Caco-2 (cell line): ENCODE measurements around the gene CACNG4. TPM values are rescaled to one million over a fixed set of nuclear protein-coding genes. Genes with fewer than 3 reads are reported as not detected.
A peak's percentile ranks its signal among the peaks of the same experiment; 100 is the strongest.

Experiments
- BruUV-seq: library from RNA; stranded (reverse); fragments of 400-500 nt; replicated peaks from 2 replicates; lab custom pipeline; 2021; lab: Mats Ljungman, UMichigan
- CTCF ChIA-PET: fragments of 300-600 bp; sonication (Branson Sonifier 250); formaldehyde crosslinking; loops from one replicate; lab custom pipeline; 2022; ENCODE audit warnings: antibody characterized with exemption; lab: Charles Lee
- POLR2A ChIA-PET: fragments of 300-600 bp; sonication (Branson Sonifier 250); formaldehyde crosslinking; loops from one replicate; lab custom pipeline; 2022; ENCODE audit warnings: antibody characterized with exemption; lab: Charles Lee
- DNase-seq, 2 experiments: peaks; one replicate each; pipeline versions ENCODE4 v3.0.0 to v3.0.0-alpha.2; 2020 to 2022
- H3K27me3 ChIP-seq: replicated peaks from 2 replicates; pipeline ENCODE4 v1.6.0; 2011; ENCODE audit warnings: low read length; ENCODE audit not compliant: control insufficient read depth, insufficient read depth
- H3K36me3 ChIP-seq: 2 replicates; pipeline ENCODE4 v1.5.1; 2011; ENCODE audit warnings: low read length; ENCODE audit not compliant: control insufficient read depth, insufficient read depth
- H3K4me1 ChIP-seq: fragments of 250-450 bp; sonication (Bioruptor Pico); 2 replicates; pipeline ENCODE4 v1.5.1; 2020; ENCODE audit warnings: mild to moderate bottlenecking
- H3K4me3 ChIP-seq: 2 replicates; pipeline ENCODE4 v1.5.1; 2011; ENCODE audit warnings: low read depth, mild to moderate bottlenecking, control low read depth, low read length
- H3K9me3 ChIP-seq: fragments of 250-450 bp; sonication (Bioruptor Pico); 2 replicates; pipeline ENCODE4 v1.5.1; 2020; ENCODE audit warnings: mild to moderate bottlenecking, moderate library complexity
- H3K27ac Mint-ChIP-seq: one replicate; pipeline ENCODE4 v1.8.0; 2022; ENCODE audit warnings: mixed read lengths; ENCODE audit not compliant: unreplicated experiment
- H3K27me3 Mint-ChIP-seq: one replicate; pipeline ENCODE4 v1.8.0; 2022; ENCODE audit warnings: mixed read lengths; ENCODE audit not compliant: insufficient read depth, unreplicated experiment
- H3K36me3 Mint-ChIP-seq: one replicate; pipeline ENCODE4 v1.8.0; 2022; ENCODE audit warnings: mild to moderate bottlenecking, mixed read lengths; ENCODE audit not compliant: insufficient read depth, unreplicated experiment
- H3K4me1 Mint-ChIP-seq: one replicate; pipeline ENCODE4 v1.8.0; 2022; ENCODE audit warnings: low read depth, mixed read lengths; ENCODE audit not compliant: unreplicated experiment
- H3K4me3 Mint-ChIP-seq: one replicate; pipeline ENCODE4 v1.8.0; 2022; ENCODE audit warnings: mild to moderate bottlenecking, moderate library complexity, mixed read lengths; ENCODE audit not compliant: unreplicated experiment
- H3K9me3 Mint-ChIP-seq: one replicate; pipeline ENCODE4 v1.8.0; 2022; ENCODE audit warnings: mixed read lengths; ENCODE audit not compliant: unreplicated experiment
- intact Hi-C: fragments of 100-400 bp; cut with micrococcal nuclease; formaldehyde crosslinking; loops from one replicate; pipeline ENCODE4 v1.10.0; 2022; ENCODE audit not compliant: unreplicated experiment
- total RNA-seq: library from RNA; stranded (reverse); gene quantifications from 2 replicates; pipeline ENCODE4 v1.2.3, GENCODE V29; 2022
- TF ChIP-seq, protein P1 (sequence below), 2 experiments: fragments of 200-600 bp in 1 of 2; IDR thresholded peaks; 1 replicate in 1 of 2; 2 replicates in 1 of 2; pipeline versions ENCODE4 v1.5.1 to v1.8.0; 2011 to 2022; ENCODE audit warnings: antibody characterized with exemption in 1 of 2, control low read depth in 1 of 2, inconsistent platforms in 1 of 2, low read depth in 1 of 2, low read length in 1 of 2, mild to moderate bottlenecking in 1 of 2, moderate library complexity in 1 of 2; ENCODE audit not compliant: insufficient read depth in 1 of 2, severe bottlenecking in 1 of 2, unreplicated experiment in 1 of 2

Gene CACNG4
- total RNA-seq, 1 experiment from 2014 or later, result 12.8 TPM

DNA sequence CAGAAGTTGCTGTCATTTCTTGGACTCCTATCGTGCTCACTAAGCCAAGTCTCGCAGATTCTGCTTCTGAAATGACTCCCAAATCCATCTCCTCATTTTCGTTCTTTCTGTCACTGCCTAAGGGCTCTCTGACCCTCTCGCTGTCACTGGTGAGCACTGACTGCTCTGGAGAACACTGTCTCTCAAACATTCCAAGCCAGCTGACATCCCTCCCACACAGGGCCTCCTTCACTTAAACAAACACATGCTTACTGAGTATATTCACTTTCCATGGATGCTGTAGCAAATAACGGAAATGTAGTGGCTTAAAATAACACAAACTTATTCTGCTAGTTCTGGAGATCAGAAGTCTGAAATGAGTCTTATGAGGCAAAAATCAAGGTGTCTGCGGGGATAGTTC, 98.6 kb downstream of the CACNG4 start:
- DNase-seq, result no peak
- peaks cover 12% of the 10 kb centered on the region for H3K4me1 Mint-ChIP-seq

DNA sequence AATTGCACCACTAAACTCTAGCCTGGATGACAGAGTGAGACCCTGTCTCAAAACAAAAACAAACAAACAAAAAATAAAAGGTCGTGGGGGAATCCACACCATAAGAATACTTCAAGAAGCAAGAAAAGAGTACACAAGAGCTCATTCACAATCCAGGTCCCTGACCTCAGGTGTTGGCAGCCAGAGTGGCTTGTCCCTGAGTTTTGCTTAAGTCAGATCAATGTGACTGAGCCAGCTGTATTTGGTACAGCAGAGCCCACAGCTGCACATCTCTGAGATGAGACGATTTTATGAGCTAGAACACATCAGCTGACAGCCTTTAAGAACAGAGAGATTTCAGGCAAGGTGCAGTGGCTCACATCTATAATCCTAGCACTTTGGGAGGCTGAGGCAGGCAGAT, 102.2 kb downstream of the CACNG4 start:
- H3K4me1 Mint-ChIP-seq, result peaks cover 12% of the 10 kb centered on the region
- H3K4me3 Mint-ChIP-seq, result no peak overlapping the region
- H3K4me1 ChIP-seq, result peaks cover 10% of the 10 kb centered on the region
- H3K4me3 ChIP-seq, result no peak overlapping the region
- ChIA-PET POLR2A (no interaction called here), CTCF (no interaction called here)
- H3K27me3 ChIP-seq, result no peaks in the 10 kb centered on the region
- no TSS peak for BruUV-seq
- H3K36me3 Mint-ChIP-seq, result peaks cover 36% of the 10 kb centered on the region
- no peaks in the 10 kb centered on the region for H3K9me3 ChIP-seq
- peak overlapping the region; percentile 40 for H3K27ac Mint-ChIP-seq
- no peaks in the 10 kb centered on the region for H3K36me3 ChIP-seq
- no peaks in the 10 kb centered on the region for H3K9me3 Mint-ChIP-seq
- no peak for DNase-seq
- no peaks in the 10 kb centered on the region for H3K27me3 Mint-ChIP-seq
- intact Hi-C loops, result no loop called here
- TF ChIP-seq, protein P1, sequence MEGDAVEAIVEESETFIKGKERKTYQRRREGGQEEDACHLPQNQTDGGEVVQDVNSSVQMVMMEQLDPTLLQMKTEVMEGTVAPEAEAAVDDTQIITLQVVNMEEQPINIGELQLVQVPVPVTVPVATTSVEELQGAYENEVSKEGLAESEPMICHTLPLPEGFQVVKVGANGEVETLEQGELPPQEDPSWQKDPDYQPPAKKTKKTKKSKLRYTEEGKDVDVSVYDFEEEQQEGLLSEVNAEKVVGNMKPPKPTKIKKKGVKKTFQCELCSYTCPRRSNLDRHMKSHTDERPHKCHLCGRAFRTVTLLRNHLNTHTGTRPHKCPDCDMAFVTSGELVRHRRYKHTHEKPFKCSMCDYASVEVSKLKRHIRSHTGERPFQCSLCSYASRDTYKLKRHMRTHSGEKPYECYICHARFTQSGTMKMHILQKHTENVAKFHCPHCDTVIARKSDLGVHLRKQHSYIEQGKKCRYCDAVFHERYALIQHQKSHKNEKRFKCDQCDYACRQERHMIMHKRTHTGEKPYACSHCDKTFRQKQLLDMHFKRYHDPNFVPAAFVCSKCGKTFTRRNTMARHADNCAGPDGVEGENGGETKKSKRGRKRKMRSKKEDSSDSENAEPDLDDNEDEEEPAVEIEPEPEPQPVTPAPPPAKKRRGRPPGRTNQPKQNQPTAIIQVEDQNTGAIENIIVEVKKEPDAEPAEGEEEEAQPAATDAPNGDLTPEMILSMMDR (IDR thresholded peaks at IDR 0.05; ENCODE audit: insufficient read depth in 1 of 2, low read depth in 1 of 2, low read length in 1 of 2, severe bottlenecking in 1 of 2, unreplicated experiment in 1 of 2), result no peak

More for the DNA sequence above, 98.6 kb downstream of the CACNG4 start:
- ChIA-PET POLR2A (no interaction called here), CTCF (no interaction called here)
- H3K9me3 Mint-ChIP-seq, result no peaks in the 10 kb centered on the region
- no TSS peak for BruUV-seq
- H3K27me3 Mint-ChIP-seq, result no peaks in the 10 kb centered on the region
- no peaks in the 10 kb centered on the region for H3K27me3 ChIP-seq
- H3K9me3 ChIP-seq, result no peaks in the 10 kb centered on the region
- no peak overlapping the region for H3K4me3 Mint-ChIP-seq
- no peak overlapping the region for H3K4me3 ChIP-seq
- peaks cover 33% of the 10 kb centered on the region for H3K36me3 Mint-ChIP-seq
- no peaks in the 10 kb centered on the region for H3K36me3 ChIP-seq
- TF ChIP-seq, protein P1 (IDR thresholded peaks at IDR 0.05; ENCODE audit: insufficient read depth in 1 of 2, low read depth in 1 of 2, low read length in 1 of 2, severe bottlenecking in 1 of 2, unreplicated experiment in 1 of 2), result no peak
- no peak overlapping the region for H3K27ac Mint-ChIP-seq
- H3K4me1 ChIP-seq, result peaks cover 10% of the 10 kb centered on the region
- intact Hi-C loops, result no loop called here

DNA sequence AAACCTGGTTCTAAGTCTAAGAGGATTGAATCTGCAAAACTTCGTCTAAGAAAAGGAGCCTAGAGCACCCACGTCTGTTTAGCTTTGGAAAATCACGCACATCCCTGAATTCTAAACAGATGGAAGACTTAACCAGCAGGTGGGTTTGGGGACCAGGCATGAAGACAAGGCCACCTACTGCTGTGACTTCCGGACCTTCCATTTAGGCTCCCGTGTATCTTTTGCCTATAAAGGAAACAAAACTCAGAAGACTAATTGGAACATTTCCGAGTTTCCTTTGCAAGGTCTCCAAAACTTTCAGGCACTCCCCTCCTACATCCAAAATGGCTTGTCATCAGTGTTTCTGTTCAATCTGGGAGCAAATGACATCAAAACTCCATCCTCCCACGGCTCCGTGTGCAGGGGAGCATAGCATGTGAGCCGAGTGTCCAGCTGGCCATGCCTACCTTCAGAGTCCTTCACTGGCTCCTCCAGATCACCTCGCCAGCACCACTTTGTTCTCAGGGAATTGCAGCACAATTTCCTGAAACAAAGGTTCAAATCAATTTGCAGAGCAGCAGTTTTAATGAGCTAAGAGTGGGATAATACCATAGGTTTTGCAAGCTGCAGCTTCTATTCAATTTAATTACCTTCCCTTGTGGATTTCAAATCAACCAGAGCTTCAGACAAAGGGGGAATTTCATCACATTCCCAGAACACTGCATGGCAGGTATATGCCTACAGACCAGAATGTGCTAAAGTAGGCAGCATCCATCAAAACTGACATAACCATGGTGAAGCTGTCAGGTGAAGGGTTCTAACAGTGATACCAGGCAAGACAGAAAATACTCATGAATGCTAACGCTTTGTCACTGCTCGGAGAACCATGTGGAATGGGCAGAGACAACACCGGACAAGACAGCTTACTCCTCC, 103.3 kb downstream of the CACNG4 start:
- TF ChIP-seq, protein P1 (IDR thresholded peaks at IDR 0.05; ENCODE audit: insufficient read depth in 1 of 2, low read depth in 1 of 2, low read length in 1 of 2, severe bottlenecking in 1 of 2, unreplicated experiment in 1 of 2), result no peak
- no peaks in the 10 kb centered on the region for H3K36me3 ChIP-seq
- H3K9me3 ChIP-seq, result no peaks in the 10 kb centered on the region
- DNase-seq, result no peak
- Mint-ChIP-seq H3K4me3 (no peak overlapping the region), H3K36me3 (peaks cover 41% of the 10 kb centered on the region), H3K9me3 (no peaks in the 10 kb centered on the region), H3K27me3 (no peaks in the 10 kb centered on the region), H3K27ac (no peak overlapping the region), H3K4me1 (peaks cover 12% of the 10 kb centered on the region)
- intact Hi-C loops, result no loop called here
- H3K4me1 ChIP-seq, result peaks cover 10% of the 10 kb centered on the region
- H3K4me3 ChIP-seq, result no peak overlapping the region
- H3K27me3 ChIP-seq, result no peaks in the 10 kb centered on the region
- BruUV-seq, result TSS peak; percentile 4
- POLR2A ChIA-PET, result no interaction called here
- CTCF ChIA-PET, result interaction anchor here (0.6 kb wide), 1 partner anchor 124 kb away, joined by 4 read pairs; no protein-coding TSS in a partner anchor
